Forelimb muscle (tissue), 1 donor: ENCODE measurements around the gene ST14. TPM values are rescaled to one million over a fixed set of nuclear protein-coding genes. Genes with fewer than 3 reads are reported as not detected.

ENCODE experiments used
- DNase-seq: peaks from one replicate; pipeline ENCODE4 v3.0.0-alpha.2; 2013; ENCODE audit warnings: low read depth
- polyA plus RNA-seq: library from polyadenylated mRNA; unstranded; fragments of 120-200 nt; gene quantifications from one replicate; pipeline ENCODE4 v1.2.1, GENCODE V29; 2013; ENCODE audit not compliant: insufficient read length

Gene ST14
- polyA plus RNA-seq = 0.40 TPM

- no peak for DNase-seq
Measured at GRCh38 chr11:130159657-130160497, at the start of gene ST14. TSS of gene ST14 (plus strand) at chr11:130159782. CDS start at chr11:130159980, 198 bp downstream.

GRCh38 chr11:130110339-130111108, 49.1 kb upstream of the ST14 start:
- no peak for DNase-seq

DNA sequence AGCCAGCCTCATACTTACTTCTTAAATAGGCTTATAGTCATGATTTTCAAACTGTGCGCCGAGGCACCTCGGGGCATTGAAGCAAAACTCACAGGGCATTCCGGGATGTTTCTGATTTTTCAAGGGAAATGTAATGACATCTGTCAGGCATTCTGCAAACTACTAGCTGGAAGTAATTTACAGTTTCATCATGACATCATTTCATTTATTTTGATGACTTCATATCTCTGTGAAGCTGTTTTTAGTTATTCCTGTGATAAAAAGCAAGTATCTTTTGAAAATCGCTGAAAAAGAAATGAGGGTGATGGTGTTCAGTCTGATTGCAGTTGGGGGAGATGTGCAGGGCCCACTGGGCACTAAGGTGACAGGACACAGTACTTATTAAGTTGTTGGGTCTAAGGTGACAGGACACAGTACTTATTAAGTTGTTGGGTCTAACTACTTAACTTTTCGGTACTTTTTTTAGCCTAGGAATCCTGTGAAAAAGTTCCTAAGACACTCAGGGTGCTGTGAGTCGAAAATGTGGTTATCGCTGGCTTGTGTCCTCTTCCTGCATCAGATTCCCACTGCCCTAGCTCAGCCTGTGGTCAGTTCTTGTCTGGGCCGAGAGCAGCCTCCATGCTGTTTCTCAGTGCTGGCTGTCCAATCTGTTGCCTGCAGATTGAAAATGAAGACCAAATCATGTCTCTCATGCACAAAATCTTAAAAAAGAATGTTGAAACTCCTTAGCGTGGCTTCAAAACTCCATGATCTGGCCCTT, 47.3 kb upstream of the ST14 start:
- no peak for DNase-seq

DNA sequence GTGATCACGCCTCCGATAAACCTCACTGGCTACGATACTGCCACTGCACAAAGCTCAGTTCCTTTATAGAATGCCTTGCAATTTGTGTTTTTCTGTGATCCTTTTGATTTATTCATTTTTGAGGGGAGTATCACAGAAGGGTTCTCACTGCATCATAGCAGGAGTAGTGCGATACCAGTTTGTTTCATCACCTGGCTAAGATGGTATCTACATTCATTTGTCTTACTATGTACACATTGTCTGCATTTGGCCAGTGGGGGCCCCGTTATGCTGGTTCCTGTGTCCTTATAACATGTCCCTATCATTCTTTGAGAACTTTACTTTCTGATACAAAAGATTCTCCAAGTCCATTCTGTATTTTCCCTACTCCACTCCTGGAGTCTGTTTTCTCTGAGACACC, 45.3 kb upstream of the ST14 start:
- no peak for DNase-seq

GRCh38 chr11:130114726-130115125, 44.9 kb upstream of the ST14 start:
- no peak for DNase-seq

DNA sequence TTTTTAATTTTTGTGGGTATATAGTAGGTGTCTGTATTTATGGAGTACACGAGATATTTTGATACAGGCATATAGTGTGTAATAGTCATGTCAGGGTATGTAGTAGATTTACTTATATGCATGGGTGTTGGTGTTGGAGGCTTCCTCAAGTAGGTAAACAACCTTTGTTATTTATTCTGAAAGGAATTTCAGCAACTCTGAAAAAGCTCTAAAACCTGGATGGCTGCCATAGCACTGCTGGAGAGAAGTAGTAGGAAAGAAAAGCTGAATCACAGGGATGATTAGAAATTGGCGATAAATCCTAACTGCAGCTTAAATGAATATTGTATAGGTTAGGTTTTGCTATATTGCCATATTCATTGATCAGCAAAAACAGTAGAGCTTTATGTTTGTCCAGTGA, 44.4 kb upstream of the ST14 start:
- DNase-seq = no peak

DNA sequence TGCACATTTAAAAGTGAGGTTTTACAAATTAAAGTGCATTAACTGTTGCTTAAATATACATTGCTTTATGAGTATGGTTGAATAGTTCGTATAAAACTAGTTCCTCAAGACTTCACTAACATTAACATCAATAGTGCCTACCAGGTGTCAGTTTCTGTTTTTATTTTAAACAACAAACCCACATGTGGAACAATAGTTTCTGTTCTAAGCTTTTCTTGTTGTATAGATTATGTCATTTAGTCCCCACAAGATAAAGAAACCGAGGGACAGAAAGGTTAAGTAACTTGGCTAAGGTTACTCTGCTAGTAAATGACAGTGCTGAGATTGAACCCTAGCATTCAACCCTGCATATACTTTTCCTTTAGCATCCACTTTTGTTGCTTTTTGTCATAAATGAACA, 41.4 kb upstream of the ST14 start:
- no peak for DNase-seq

- no peak for DNase-seq
Measured at GRCh38 chr11:130118636-130119387, 40.8 kb upstream of the ST14 start.

DNA sequence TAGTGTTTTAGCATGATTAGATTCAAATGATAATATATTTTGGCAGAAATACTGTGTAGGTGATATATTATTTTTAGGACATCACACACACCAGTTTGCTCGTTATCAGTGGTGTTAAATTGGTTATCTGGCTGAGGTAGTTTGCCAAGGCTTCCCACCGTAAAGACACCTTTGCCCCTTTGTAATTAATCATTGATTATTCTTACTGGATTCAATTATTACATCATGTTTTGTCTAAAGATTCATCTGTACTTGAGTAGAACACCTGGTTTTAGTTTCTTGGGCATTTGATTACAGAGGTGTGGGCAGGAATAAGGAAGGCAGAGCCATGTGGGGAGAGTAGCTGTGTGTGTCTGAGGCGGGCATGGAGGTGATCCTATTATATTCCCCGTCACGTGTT, 39.5 kb upstream of the ST14 start:
- no peak for DNase-seq

DNA sequence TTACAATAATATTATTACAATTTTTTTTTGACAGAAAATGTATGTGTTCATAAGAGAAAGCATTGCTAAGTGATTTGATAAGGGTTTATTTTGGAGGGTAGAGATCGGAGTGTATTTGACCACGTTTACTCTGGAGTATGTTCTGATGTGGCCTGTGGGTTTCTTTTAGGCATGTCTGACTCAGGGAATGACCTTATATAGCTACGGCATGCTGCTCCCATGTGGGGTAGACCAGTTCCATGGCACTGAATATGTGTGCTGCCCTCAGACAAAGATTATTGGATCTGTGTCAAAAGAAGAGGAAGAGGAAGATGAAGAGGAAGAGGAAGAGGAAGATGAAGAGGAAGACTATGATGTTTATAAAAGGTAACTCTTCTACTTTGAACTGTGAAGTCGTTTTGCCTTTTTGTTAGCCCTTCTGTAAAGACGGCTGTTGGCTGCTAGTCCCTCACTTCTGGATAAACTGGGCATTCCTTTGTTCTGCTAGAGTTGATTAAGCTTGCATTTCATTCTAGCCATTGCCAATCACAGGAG, 38.1 kb upstream of the ST14 start:
- no peak for DNase-seq

DNA sequence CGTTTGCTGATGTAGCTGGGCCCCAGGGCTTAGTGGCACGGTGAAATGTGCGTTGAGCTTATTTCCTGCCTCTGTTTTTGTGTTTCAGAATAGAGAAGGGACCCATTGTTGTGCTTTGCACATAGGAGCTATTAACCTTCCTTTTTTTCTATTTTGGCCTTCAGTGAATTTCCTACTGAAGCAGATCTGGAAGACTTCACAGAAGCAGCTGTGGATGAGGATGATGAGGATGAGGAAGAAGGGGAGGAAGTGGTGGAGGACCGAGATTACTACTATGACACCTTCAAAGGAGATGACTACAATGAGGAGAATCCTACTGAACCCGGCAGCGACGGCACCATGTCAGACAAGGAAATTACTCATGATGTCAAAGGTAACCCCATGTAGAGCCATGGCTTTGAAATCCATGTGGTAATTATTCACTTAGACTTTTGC, 37.4 kb upstream of the ST14 start:
- no peak for DNase-seq

DNA sequence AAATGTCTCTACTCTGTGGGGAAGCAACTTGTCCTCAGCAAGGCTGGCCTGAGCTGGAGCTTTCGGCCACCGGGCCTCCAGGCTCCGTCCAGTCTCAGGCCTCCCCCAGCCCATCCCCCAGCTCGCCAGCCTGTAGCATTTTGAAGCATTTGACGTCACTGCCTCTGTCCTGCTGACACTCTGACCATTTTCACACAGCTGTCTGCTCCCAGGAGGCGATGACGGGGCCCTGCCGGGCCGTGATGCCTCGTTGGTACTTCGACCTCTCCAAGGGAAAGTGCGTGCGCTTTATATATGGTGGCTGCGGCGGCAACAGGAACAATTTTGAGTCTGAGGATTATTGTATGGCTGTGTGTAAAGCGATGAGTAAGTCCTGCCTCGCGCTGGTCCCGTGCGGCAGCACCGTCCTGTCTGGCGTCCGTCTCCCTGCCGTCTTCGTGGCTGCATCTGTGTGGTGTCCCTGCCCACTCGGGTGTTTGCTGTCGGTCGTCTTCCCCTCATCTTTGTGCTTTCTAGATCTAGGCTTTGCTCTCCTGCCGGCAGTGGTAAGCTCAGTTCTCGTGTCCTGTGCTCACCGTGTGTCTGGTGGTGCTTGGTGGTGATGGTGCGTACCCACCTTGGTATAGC, 36.1 kb upstream of the ST14 start:
- DNase-seq = no peak

- no peak for DNase-seq
Measured at GRCh38 chr11:130124096-130124495, 35.5 kb upstream of the ST14 start.

GRCh38 chr11:130125638-130126037, 33.9 kb upstream of the ST14 start:
- no peak for DNase-seq

DNA sequence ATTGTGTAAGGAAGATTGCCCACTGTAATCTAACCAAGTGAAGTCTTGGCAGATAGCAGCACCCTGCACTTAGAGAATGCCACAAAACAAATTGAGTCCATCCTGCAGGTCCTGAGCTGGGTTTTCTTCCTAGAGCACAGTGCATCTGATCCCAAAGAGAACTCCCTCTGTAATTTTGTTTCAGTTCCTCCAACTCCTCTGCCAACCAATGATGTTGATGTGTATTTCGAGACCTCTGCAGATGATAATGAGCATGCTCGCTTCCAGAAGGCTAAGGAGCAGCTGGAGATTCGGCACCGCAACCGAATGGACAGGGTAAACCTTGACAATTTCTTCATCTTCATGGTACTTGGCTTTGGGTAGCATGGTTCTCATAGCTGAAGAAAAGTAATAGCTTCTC, 33.1 kb upstream of the ST14 start:
- no peak for DNase-seq

- no peak for DNase-seq
Measured at GRCh38 chr11:130127509-130127908, 32.1 kb upstream of the ST14 start.

DNA sequence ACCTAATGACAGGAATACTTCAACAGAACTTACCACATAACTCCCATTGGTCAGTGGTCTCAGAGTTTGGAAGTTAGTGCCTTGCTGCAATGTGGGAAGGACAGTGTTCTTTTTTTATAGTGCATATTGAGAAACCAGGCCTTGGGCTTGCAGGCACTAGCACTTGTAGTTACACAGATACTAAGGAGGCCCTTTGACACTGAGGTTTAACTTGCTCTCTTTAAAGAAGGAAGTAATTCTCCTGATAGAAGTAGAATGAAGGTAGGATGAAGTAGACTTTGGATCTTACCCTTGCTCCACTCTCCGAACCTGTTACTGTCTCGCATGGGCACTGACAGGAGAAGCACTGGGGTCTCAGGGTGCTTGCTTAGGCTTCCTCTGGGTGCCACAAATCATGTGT, 31.0 kb upstream of the ST14 start:
- no peak for DNase-seq

- DNase-seq = no peak
Measured at GRCh38 chr11:130129922-130130321, 29.7 kb upstream of the ST14 start.

- DNase-seq = peak; percentile 48
Measured at GRCh38 chr11:130131961-130132850, 27.4 kb upstream of the ST14 start.

DNA sequence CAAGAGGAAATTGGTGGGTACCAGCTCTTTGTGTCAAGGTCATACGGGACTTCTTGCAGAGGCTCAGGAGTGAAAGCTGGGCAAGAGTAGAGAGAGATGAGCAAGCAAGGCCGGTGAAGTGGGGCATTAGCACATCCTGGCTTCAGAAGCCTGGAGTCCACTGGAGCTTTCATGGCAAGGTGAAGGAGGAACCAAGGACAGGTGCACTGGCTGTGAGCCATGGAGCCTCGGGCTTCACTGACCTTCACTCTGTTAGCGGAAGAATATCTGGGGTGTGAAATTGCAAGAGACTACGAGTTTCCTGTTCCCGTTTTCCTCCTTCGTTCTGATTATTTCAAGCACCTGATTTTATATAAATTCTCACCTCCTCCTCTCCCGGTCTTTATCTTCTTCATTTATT, 25.9 kb upstream of the ST14 start:
- DNase-seq = no peak
